HG02642 (cell line): ENCODE data around the gene TOR1A.
A peak's percentile ranks its signal among the peaks of the same experiment; 100 is the strongest.

Experiments
- ATAC-seq: cut with Tn5 transposase; IDR thresholded peaks from one replicate; pipeline ENCODE4 v1.9.1; 2021; ENCODE audit warnings: mild to moderate bottlenecking; ENCODE audit not compliant: unreplicated experiment, poor library complexity

Gene TOR1A

DNA sequence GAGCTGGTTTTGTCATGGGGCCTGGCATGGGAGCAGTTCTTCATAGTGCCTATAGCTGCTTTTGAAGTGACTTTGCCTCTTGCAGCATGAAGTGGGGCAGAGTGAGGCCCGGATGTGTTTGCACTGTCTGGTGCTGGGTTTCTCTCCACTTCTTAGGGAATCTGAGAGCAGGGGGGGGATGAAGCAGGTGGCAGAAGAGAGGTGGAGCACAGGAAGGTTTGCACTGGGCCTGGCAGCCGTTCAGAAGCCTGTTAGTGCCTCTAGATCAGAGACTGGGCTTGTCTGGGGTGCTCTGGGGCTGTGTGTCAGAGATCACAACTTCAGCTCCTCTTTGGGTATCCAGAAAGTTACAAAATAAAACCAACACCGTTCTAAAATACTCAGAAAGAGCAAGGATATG is 29.7 kb upstream of the TOR1A start:
- no peak for ATAC-seq

- no peak for ATAC-seq
Observed at GRCh38 chr9:129852579-129852978, 28.6 kb upstream of the TOR1A start.

GRCh38 chr9:129851821-129852220 is 27.9 kb upstream of the TOR1A start:
- no peak for ATAC-seq

GRCh38 chr9:129850821-129851550 is 27.1 kb upstream of the TOR1A start:
- ATAC-seq, result no peak

DNA sequence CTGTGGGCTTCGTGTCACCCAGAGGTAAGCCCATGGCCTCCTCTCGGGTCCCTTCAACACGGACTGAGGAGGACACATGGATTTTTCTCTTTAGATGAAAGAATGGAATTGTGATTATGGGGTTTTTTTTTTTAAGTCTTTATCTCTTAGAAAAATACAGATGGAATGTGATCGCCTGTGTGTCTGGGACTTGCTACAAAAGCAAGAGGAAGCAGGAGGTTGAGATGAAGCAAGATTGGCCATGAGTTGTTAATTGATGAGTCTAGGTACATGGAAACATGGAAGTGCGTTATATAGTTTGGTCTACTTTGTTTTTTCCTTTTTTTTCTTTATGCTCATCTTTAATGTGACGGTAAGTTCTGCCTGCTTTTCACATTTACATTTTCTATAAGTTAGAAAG is 26.0 kb upstream of the TOR1A start:
- no peak for ATAC-seq

GRCh38 chr9:129848712-129849441 is 24.9 kb upstream of the TOR1A start:
- no peak for ATAC-seq

GRCh38 chr9:129845373-129845772 is 21.4 kb upstream of the TOR1A start:
- ATAC-seq, result no peak

DNA sequence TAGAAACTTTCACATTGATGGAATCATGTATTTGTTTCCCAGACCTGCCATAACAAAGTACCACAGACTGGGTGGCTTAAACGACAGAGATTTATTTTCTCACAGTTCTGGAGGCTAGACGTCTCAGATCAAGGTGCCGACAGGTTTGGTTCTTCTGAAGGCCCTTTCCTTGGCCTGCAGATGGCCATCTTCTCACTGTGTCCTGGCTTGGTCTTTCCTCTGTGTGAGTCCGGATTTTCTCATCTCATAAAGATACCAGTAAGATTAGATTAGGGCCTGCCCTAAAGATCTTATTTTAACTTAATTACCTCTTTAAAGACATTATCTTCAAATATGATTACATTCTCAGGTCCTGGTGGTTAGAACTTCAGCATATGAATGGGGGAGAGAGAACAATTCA is 17.1 kb upstream of the TOR1A start:
- no peak for ATAC-seq

GRCh38 chr9:129840034-129840433 is 16.1 kb upstream of the TOR1A start:
- ATAC-seq, result no peak

- no peak for ATAC-seq
Observed at GRCh38 chr9:129839324-129840023, 15.5 kb upstream of the TOR1A start.

GRCh38 chr9:129838707-129839259 is 14.8 kb upstream of the TOR1A start:
- no peak for ATAC-seq

DNA sequence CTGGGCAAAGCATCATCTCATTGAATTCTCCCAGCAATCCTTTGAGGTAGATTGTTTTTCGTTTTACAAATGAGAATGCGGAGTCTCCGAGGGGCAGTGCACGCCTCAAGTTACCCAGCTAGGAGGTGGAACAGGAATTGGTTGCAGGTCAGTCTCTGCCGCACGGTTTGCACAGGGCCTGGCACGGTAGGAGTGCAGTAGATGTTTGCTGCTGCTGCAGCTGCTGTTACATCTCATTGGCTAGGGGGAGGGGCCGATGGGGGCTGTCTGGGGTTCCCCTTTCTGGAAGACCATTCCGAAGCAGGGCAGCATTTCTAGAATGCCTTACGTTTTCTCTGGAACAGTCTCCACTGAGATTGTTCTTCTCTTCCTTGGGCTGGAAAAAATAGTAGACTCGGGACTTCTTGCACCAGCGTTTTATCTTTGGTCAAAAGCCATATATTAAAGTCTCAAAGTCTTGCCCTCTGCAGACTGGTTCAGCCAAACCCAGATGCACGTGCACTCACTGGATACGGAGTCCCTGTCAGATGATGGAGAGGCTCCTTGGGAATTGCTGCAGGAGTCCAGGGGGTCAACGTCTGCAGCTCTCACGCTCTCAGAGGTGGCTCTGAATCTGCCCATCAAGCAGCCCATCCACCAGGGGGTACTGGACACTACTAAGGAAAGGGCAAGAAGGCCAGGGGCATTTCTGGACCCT is 12.5 kb upstream of the TOR1A start:
- ATAC-seq, result no peak

GRCh38 chr9:129835860-129836223 is 11.9 kb upstream of the TOR1A start:
- no peak for ATAC-seq

GRCh38 chr9:129835128-129835859 is 11.4 kb upstream of the TOR1A start, which contains the start of the genes C9orf78 and USP20:
C9orf78 (minus strand) TSS chr9:129835275; CDS start chr9:129835221, 54 bp downstream.
USP20 (plus strand) TSS chr9:129835458; CDS start chr9:129852556, 17,098 bp downstream.
- ATAC-seq, result peak; percentile 95

GRCh38 chr9:129834489-129835127 is 10.7 kb upstream of the TOR1A start:
- peak; percentile 16 for ATAC-seq

GRCh38 chr9:129832982-129833381 is 9.0 kb upstream of the TOR1A start:
- ATAC-seq, result no peak

DNA sequence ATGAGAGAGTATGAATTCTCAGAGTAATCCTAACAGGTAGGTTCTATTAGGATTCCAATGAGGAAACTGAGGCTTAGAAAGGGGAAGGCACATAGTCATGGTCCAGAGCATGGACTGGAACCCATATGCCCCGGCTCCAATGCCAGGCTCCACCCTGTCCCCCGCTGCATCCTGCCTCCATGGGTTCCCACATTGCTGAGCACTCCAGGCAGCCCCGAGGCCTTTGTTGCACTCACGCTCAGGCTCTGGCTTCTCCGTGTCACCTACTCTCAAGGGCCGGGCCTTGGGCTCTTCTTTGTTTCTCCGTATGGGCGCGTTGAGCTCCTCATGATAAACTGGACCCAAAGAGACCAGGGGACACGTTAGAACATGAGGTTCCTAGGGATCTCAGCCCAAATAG is 5.0 kb upstream of the TOR1A start:
- ATAC-seq, result no peak

GRCh38 chr9:129828051-129828450 is 4.1 kb upstream of the TOR1A start:
- ATAC-seq, result no peak

- ATAC-seq, result no peak
Observed at GRCh38 chr9:129826759-129827158, 2.8 kb upstream of the TOR1A start.
